Upper lobe of left lung (tissue), 6 donors: ENCODE measurements around the gene CREB3L4. TPM values are rescaled to one million over a fixed set of nuclear protein-coding genes. Genes with fewer than 3 reads are reported as not detected.

Source experiments
- ATAC-seq, 2 donors: fragments of 200-7000 bp; cut with Tn5 transposase; one replicate each; pipeline ENCODE4 v1.9.1; 2022; ENCODE audit warnings: mild to moderate bottlenecking in 2 of 2, moderate library complexity in 2 of 2; ENCODE audit not compliant: low FRiP score in 2 of 2
- DNase-seq, 2 donors: peaks; one replicate each; pipeline ENCODE4 v3.0.0-alpha.2; 2019 to 2020
- H3K27ac ChIP-seq, 4 donors: fragments of 200-600 bp; sonication (generic); one replicate each; pipeline ENCODE4 v1.5.1; 2016 to 2019
- H3K27me3 ChIP-seq, 4 donors: fragments of 200-600 bp; sonication (generic); one replicate each; pipeline ENCODE4 v1.5.1; 2017 to 2019
- H3K36me3 ChIP-seq, 4 donors: fragments of 200-600 bp; sonication (generic); one replicate each; pipeline ENCODE4 v1.5.1; 2016 to 2019
- H3K4me1 ChIP-seq, 4 donors: fragments of 200-600 bp; sonication (generic); one replicate each; pipeline ENCODE4 v1.5.1; 2018 to 2019
- H3K4me3 ChIP-seq, 4 donors: fragments of 200-600 bp; sonication (generic); one replicate each; pipeline ENCODE4 v1.5.1; 2017 to 2019; ENCODE audit warnings: mild to moderate bottlenecking in 2 of 4, moderate library complexity in 1 of 4
- H3K9me3 ChIP-seq, 4 donors: fragments of 200-600 bp; sonication (generic); one replicate each; pipeline ENCODE4 v1.5.1; 2018 to 2019
- CTCF ChIP-seq, 6 experiments: fragments of 450-650 bp in 4 of 6; fragments of 200-600 bp in 2 of 6; sonication (generic) in 2 of 6; IDR thresholded peaks; one replicate each; pipeline ENCODE4 v1.5.1; 2016 to 2019; ENCODE audit warnings: antibody characterized with exemption in 6 of 6
- EP300 ChIP-seq, 4 donors: sonication (generic); formaldehyde crosslinking; IDR thresholded peaks; one replicate each; pipeline ENCODE4 v1.5.1; 2017; ENCODE audit warnings: antibody characterized with exemption in 4 of 4, control low read depth in 2 of 4
- POLR2A ChIP-seq, 4 donors: fragments of 450-650 bp; IDR thresholded peaks; one replicate each; pipeline ENCODE4 v1.5.1; 2016 to 2017; ENCODE audit warnings: antibody characterized with exemption in 4 of 4, mild to moderate bottlenecking in 2 of 4
- POLR2AphosphoS5 ChIP-seq, 2 donors: sonication (generic); formaldehyde crosslinking; IDR thresholded peaks; one replicate each; pipeline ENCODE4 v1.5.1; 2017; ENCODE audit warnings: antibody characterized with exemption in 2 of 2
- WGBS, 2 donors: methylation state at CpG; one replicate each; pipeline ENCODE4 v1.1.5; 2017 to 2018; 5-methylcytosine and 5-hydroxymethylcytosine counted together
- total RNA-seq, 6 donors: library from RNA; depleted of rRNA in 4 of 6; stranded (reverse); fragments of >200 nt in 4 of 6; gene quantifications; one replicate each; pipeline versions ENCODE4 v1.1.0 to v1.2.1, GENCODE V29; 2016 to 2021
- donor health status: DM: no; HTN: no; CAD: no; lungs with moderate emphysema.
- donor health status: DM: no; HTN: yes; CAD: no; lungs with severe emphysema.

Gene CREB3L4
- total RNA-seq, 6 donors from 2014 or later: 4.7 to 17.4 (median 9.4) TPM

DNA sequence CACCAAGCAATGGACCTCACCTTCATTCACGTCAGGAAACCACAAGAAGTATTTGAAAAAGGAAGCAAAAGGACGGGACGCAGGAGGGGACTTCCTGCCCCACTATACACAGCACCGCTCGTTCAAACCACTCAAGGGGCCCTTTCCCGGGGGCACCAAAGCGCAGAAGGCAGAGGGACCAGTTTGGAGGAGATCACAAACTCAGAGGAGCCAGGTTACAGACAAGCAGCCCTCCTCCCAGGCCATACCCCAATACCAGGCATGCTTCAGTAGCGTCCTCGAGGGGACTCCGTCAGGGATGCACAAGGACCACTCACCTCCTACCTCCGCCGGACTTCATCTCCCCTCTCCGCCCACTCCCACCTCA is 10.0 kb upstream of the CREB3L4 start:
- no peaks in the 10 kb centered on the region for H3K9me3 ChIP-seq
- H3K27me3 ChIP-seq: no peaks in the 10 kb centered on the region
- WGBS, 2 donors: 1% methylated on average over 10 to 13 of the region's 13 CpGs
- H3K36me3 ChIP-seq: peaks cover 0 to 52% (median 24%) of the 10 kb centered on the region in 4 donors
- peak overlapping the region; percentile 91 to 96 (median 93) for H3K27ac ChIP-seq
- H3K4me1 ChIP-seq: peaks cover 48 to 75% (median 53%) of the 10 kb centered on the region in 4 donors
- TF ChIP-seq POLR2AphosphoS5 (IDR thresholded peaks at IDR 0.05): no peak
- no peak for TF ChIP-seq EP300 (IDR thresholded peaks at IDR 0.05)
- TF ChIP-seq CTCF (IDR thresholded peaks at IDR 0.05): no peak
- no peak for TF ChIP-seq POLR2A (IDR thresholded peaks at IDR 0.05)
- peak; percentile 0 to 3 for ATAC-seq
- peak in 1 of 2 donors; percentile 55 for DNase-seq
- peak overlapping the region; percentile 83 to 96 (median 90) for H3K4me3 ChIP-seq

DNA sequence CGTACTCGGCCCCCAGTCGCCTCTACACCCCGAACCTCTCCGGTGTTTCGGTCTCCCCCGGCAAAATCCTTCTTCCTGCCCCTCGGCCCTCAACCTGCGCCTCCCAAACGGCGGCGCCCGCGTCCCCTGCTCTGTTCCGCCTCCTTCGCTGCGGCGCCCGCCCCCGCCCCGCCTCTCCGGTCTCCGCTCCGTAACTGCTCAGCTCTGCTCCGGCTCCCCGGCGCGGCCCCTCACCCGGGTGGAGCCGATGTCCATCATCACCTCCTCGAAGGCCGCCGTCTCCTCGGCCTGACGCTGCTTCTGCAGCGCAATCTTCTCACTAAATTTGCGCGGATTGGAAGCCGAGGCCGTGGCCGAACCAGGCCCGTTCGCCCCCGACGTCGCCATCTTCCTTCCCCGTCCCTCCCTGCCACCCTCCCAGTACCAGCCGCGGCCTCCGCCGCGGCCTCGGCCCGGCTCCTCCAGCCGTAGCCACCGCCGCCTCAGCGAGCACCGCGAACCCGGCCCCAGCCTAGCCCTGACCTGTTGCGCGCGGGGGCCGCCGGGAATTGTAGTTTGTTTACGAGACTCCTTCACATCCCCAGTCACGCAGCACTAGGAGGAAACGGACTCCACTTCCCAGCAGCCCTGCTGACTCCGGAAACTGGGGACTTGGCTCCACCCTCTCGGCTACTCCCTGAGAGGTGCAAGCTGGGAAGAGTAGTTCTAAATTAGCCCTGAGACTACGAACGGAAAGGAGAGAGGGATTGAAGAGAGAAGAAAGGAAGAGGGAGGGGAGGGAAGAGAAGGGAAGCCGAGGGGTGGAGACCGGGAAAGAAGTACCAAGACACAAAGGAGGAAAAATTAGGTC is 9.4 kb upstream of the CREB3L4 start, which contains the start of gene CRTC2:
Gene CRTC2 (minus strand): TSS at position 502 of the 850 bp plus-strand sequence. CDS start 115 bp downstream, at position 387.
- Histone ChIP-seq H3K27ac (peak within 1 kb of the TSS; percentile 91 to 96 (median 93)), H3K4me1 (peaks cover 48 to 78% (median 53%) of the 10 kb centered on the region in 4 donors), H3K36me3 (peaks cover 0 to 46% (median 18%) of the 10 kb centered on the region in 4 donors), H3K9me3 (no peaks in the 10 kb centered on the region), H3K27me3 (no peaks in the 10 kb centered on the region), H3K4me3 (peak within 1 kb of the TSS; percentile 83 to 96 (median 90))
- TF ChIP-seq CTCF (IDR thresholded peaks at IDR 0.05) (peak in 1 of 6 experiments; percentile 12), EP300 (IDR thresholded peaks at IDR 0.05) (peak in 1 of 4 donors; percentile 42), POLR2AphosphoS5 (IDR thresholded peaks at IDR 0.05) (peak; percentile 86 to 92), POLR2A (IDR thresholded peaks at IDR 0.05) (peak in 3 of 4 donors; percentile 43 to 88 (median 72))
- peak; percentile 96 to 100 for DNase-seq
- peak; percentile 95 for ATAC-seq
- WGBS, 2 donors: 0 to 1% methylated on average over 38 to 68 of the region's 75 CpGs

DNA sequence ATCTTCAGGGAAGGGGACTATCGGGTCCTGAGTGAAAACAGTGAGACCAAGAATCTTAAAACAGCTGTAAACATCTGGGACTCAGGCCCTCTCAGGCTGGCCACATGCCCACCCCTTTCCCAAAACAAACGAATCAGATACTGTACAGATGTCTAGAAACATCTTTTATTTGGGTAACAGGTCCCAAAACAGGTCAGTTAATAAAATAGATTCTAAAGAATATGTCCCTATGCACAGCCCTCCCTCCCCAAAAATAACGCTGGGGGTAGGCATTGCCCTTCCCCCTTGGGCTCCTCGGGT is 8.8 kb upstream of the CREB3L4 start:
- WGBS, 2 donors: 12 to 13% methylated on average over 4 of the region's 4 CpGs
- DNase-seq: no peak
- TF ChIP-seq CTCF (IDR thresholded peaks at IDR 0.05) (no peak), EP300 (IDR thresholded peaks at IDR 0.05) (no peak), POLR2A (IDR thresholded peaks at IDR 0.05) (no peak), POLR2AphosphoS5 (IDR thresholded peaks at IDR 0.05) (no peak)
- peaks cover 0 to 40% (median 12%) of the 10 kb centered on the region in 4 donors for H3K36me3 ChIP-seq
- H3K27ac ChIP-seq: peak overlapping the region; percentile 91 to 96 (median 93)
- peaks cover 48 to 80% (median 55%) of the 10 kb centered on the region in 4 donors for H3K4me1 ChIP-seq
- no peak for ATAC-seq
- no peaks in the 10 kb centered on the region for H3K27me3 ChIP-seq
- H3K9me3 ChIP-seq: no peaks in the 10 kb centered on the region
- peak overlapping the region in 3 of 4 donors; percentile 83 to 96 (median 94) for H3K4me3 ChIP-seq

- Histone ChIP-seq H3K36me3 (peaks cover 0 to 34% (median 11%) of the 10 kb centered on the region in 4 donors), H3K4me3 (no peak overlapping the region), H3K9me3 (no peaks in the 10 kb centered on the region), H3K27ac (peak overlapping the region; percentile 91 to 96 (median 93)), H3K4me1 (peaks cover 53 to 80% (median 61%) of the 10 kb centered on the region in 4 donors), H3K27me3 (no peaks in the 10 kb centered on the region)
- DNase-seq (no peak), ATAC-seq (no peak)
- 76 to 78% methylated on average over 3 of the region's 3 CpGs for WGBS, 2 donors
- no peak for TF ChIP-seq EP300 (IDR thresholded peaks at IDR 0.05)
- TF ChIP-seq POLR2AphosphoS5 (IDR thresholded peaks at IDR 0.05): no peak
- no peak for TF ChIP-seq POLR2A (IDR thresholded peaks at IDR 0.05)
- TF ChIP-seq CTCF (IDR thresholded peaks at IDR 0.05): no peak
Measured at GRCh38 chr1:153959454-153959853, 8.2 kb upstream of the CREB3L4 start.
